WTC11 (cell line): ENCODE results near the gene BTC. TPM values are rescaled to one million over a fixed set of nuclear protein-coding genes. Genes with fewer than 3 reads are reported as not detected.

Experiments used
- ATAC-seq: fragments of 200-7000 bp; cut with Tn5 transposase; 2 replicates; pipeline ENCODE4 v1.10.0; 2021; ENCODE audit warnings: mild to moderate bottlenecking, moderate library complexity
- CTCF ChIA-PET: fragments of 300-600 bp; sonication (Branson Sonifier 250); formaldehyde crosslinking; loops from one replicate; lab custom pipeline; 2021; ENCODE audit warnings: antibody characterized with exemption; lab: Charles Lee
- POLR2A ChIA-PET: fragments of 350-600 bp; sonication (Branson Sonifier 250); formaldehyde crosslinking; loops from one replicate; lab custom pipeline; 2021; ENCODE audit warnings: antibody characterized with exemption; lab: Charles Lee
- DNase-seq: peaks from one replicate; pipeline ENCODE4 v3.0.0; 2021; ENCODE audit warnings: low spot score
- H3K27ac Mint-ChIP-seq: 2 replicates; pipeline ENCODE4 v1.8.0; 2021; ENCODE audit warnings: mixed read lengths
- H3K27me3 Mint-ChIP-seq: 2 replicates; pipeline ENCODE4 v1.8.0; 2021; ENCODE audit warnings: low read depth, mild to moderate bottlenecking, moderate library complexity, mixed read lengths
- H3K36me3 Mint-ChIP-seq: 2 replicates; pipeline ENCODE4 v1.8.0; 2021; ENCODE audit warnings: mixed read lengths
- H3K4me1 Mint-ChIP-seq: 2 replicates; pipeline ENCODE4 v1.8.0; 2022; ENCODE audit warnings: mixed read lengths
- H3K4me3 Mint-ChIP-seq: 2 replicates; pipeline ENCODE4 v1.8.0; 2021; ENCODE audit warnings: mild to moderate bottlenecking, moderate library complexity, mixed read lengths
- H3K9me3 Mint-ChIP-seq: 2 replicates; pipeline ENCODE4 v1.8.0; 2021; ENCODE audit warnings: mixed read lengths
- ARID4B ChIP-seq: sonication (generic); formaldehyde crosslinking; IDR thresholded peaks from 2 replicates; pipeline ENCODE4 v1.8.0; 2023; ENCODE audit warnings: missing genetic modification reagents, mild to moderate bottlenecking, borderline replicate concordance
- FOXJ3 ChIP-seq: sonication (generic); formaldehyde crosslinking; IDR thresholded peaks from 2 replicates; pipeline ENCODE4 v1.9.0; 2021; ENCODE audit warnings: missing genetic modification reagents, mild to moderate bottlenecking, borderline replicate concordance
- FOXP1 ChIP-seq: sonication (generic); formaldehyde crosslinking; IDR thresholded peaks from 2 replicates; pipeline ENCODE4 v1.8.0; 2022; ENCODE audit warnings: missing genetic modification reagents, mild to moderate bottlenecking, moderate library complexity, borderline replicate concordance
- NFYB ChIP-seq: sonication (generic); formaldehyde crosslinking; conservative IDR thresholded peaks from 2 replicates; pipeline ENCODE4 v1.8.0; 2022; ENCODE audit warnings: low read depth, missing genetic modification reagents
- OVOL2 ChIP-seq: fragments of 250-450 bp; sonication (Bioruptor Pico); IDR thresholded peaks from 2 replicates; pipeline ENCODE4 v1.9.0; 2021; ENCODE audit warnings: mild to moderate bottlenecking, borderline replicate concordance
- SP1 ChIP-seq: sonication (generic); formaldehyde crosslinking; conservative IDR thresholded peaks from 2 replicates; pipeline ENCODE4 v1.8.1; 2022; ENCODE audit warnings: missing genetic modification reagents
- STAT6 ChIP-seq: sonication (generic); formaldehyde crosslinking; conservative IDR thresholded peaks from 2 replicates; pipeline ENCODE4 v1.8.1; 2023; ENCODE audit warnings: mild to moderate bottlenecking, low read depth, missing genetic modification reagents, moderate library complexity
- TP53 ChIP-seq: sonication (generic); formaldehyde crosslinking; IDR thresholded peaks from 2 replicates; pipeline ENCODE4 v1.8.1; 2023; ENCODE audit warnings: mild to moderate bottlenecking, missing genetic modification reagents
- ZNF396 ChIP-seq: fragments of 250-450 bp; sonication (Bioruptor Pico); IDR thresholded peaks from 2 replicates; pipeline ENCODE4 v1.8.0; 2021; ENCODE audit warnings: mild to moderate bottlenecking, moderate library complexity, borderline replicate concordance
- ZNF671 ChIP-seq: fragments of 250-450 bp; sonication (Bioruptor Pico); IDR thresholded peaks from 2 replicates; pipeline ENCODE4 v1.8.0; 2021; ENCODE audit warnings: mild to moderate bottlenecking
- total RNA-seq: library from RNA; stranded (reverse); gene quantifications from 3 replicates; pipeline ENCODE4 v1.2.3, GENCODE V29; 2021
- TF ChIP-seq, protein P1 (sequence below): sonication (generic); formaldehyde crosslinking; IDR thresholded peaks from 2 replicates; pipeline ENCODE4 v1.8.0; 2022; ENCODE audit warnings: mild to moderate bottlenecking, missing genetic modification reagents
- TF ChIP-seq, protein P2 (sequence below): fragments of 250-450 bp; sonication (Bioruptor Pico); IDR thresholded peaks from 2 replicates; pipeline ENCODE4 v1.9.0; 2021; ENCODE audit warnings: mild to moderate bottlenecking
- TF ChIP-seq, protein P3 (sequence below): sonication (generic); formaldehyde crosslinking; IDR thresholded peaks from 2 replicates; pipeline ENCODE4 v1.8.0; 2023; ENCODE audit warnings: mild to moderate bottlenecking, missing genetic modification reagents
- TF ChIP-seq, protein P4 (sequence below): fragments of 250-450 bp; sonication (Bioruptor Pico); IDR thresholded peaks from 2 replicates; pipeline ENCODE4 v1.8.0; 2021; ENCODE audit warnings: mild to moderate bottlenecking

The BTC gene
- total RNA-seq, 1 experiment from 2014 or later, result 0.07 TPM

DNA sequence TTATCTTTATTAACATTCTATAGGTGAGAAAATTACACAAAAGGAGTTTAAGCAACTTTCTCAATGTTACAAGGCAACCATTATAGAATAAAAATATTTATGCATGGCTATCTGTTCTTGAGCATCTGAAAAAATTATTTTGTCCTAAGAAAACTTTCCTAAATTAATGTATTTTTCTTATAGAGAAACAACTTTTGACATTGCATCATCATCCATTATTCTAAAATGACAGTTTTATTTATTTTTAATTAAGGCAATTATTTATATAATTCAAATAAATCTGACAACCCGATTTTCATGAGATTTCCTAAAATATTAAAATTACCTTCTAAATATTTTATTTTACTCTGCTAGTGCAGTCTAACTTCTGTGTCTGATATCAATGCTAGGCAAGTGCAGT is 4.8 kb downstream of the BTC start:
- no peak for ATAC-seq
- Mint-ChIP-seq H3K4me3 (no peak overlapping the region), H3K4me1 (peaks cover 15% of the 10 kb centered on the region), H3K36me3 (no peaks in the 10 kb centered on the region), H3K9me3 (no peaks in the 10 kb centered on the region), H3K27me3 (peaks cover 26% of the 10 kb centered on the region), H3K27ac (no peak overlapping the region)
- TF ChIP-seq SP1 (CRISPR knock-in tag) (no peak), STAT6 (CRISPR knock-in tag) (no peak), ARID4B (no peak), FOXJ3 (CRISPR knock-in tag) (no peak), OVOL2 (no peak), NFYB (CRISPR knock-in tag) (no peak), TP53 (CRISPR knock-in tag) (no peak), ZNF671 (CRISPR knock-in tag) (no peak), ZNF396 (CRISPR knock-in tag) (no peak), FOXP1 (no peak)
- TF ChIP-seq, protein P1, sequence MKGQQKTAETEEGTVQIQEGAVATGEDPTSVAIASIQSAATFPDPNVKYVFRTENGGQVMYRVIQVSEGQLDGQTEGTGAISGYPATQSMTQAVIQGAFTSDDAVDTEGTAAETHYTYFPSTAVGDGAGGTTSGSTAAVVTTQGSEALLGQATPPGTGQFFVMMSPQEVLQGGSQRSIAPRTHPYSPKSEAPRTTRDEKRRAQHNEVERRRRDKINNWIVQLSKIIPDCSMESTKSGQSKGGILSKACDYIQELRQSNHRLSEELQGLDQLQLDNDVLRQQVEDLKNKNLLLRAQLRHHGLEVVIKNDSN (CRISPR knock-in tag), result no peak
- TF ChIP-seq, protein P2, sequence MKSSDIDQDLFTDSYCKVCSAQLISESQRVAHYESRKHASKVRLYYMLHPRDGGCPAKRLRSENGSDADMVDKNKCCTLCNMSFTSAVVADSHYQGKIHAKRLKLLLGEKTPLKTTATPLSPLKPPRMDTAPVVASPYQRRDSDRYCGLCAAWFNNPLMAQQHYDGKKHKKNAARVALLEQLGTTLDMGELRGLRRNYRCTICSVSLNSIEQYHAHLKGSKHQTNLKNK (CRISPR knock-in tag), result no peak
- TF ChIP-seq, protein P3, sequence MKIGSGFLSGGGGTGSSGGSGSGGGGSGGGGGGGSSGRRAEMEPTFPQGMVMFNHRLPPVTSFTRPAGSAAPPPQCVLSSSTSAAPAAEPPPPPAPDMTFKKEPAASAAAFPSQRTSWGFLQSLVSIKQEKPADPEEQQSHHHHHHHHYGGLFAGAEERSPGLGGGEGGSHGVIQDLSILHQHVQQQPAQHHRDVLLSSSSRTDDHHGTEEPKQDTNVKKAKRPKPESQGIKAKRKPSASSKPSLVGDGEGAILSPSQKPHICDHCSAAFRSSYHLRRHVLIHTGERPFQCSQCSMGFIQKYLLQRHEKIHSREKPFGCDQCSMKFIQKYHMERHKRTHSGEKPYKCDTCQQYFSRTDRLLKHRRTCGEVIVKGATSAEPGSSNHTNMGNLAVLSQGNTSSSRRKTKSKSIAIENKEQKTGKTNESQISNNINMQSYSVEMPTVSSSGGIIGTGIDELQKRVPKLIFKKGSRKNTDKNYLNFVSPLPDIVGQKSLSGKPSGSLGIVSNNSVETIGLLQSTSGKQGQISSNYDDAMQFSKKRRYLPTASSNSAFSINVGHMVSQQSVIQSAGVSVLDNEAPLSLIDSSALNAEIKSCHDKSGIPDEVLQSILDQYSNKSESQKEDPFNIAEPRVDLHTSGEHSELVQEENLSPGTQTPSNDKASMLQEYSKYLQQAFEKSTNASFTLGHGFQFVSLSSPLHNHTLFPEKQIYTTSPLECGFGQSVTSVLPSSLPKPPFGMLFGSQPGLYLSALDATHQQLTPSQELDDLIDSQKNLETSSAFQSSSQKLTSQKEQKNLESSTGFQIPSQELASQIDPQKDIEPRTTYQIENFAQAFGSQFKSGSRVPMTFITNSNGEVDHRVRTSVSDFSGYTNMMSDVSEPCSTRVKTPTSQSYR (CRISPR knock-in tag), result no peak
- TF ChIP-seq, protein P4, sequence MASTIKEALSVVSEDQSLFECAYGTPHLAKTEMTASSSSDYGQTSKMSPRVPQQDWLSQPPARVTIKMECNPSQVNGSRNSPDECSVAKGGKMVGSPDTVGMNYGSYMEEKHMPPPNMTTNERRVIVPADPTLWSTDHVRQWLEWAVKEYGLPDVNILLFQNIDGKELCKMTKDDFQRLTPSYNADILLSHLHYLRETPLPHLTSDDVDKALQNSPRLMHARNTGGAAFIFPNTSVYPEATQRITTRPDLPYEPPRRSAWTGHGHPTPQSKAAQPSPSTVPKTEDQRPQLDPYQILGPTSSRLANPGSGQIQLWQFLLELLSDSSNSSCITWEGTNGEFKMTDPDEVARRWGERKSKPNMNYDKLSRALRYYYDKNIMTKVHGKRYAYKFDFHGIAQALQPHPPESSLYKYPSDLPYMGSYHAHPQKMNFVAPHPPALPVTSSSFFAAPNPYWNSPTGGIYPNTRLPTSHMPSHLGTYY (CRISPR knock-in tag), result no peak
- CTCF ChIA-PET, result no interaction called here
- DNase-seq, result no peak
- POLR2A ChIA-PET, result no interaction called here
